Cardiac fibroblast (primary cell): ENCODE data around the gene IGF2.
"Not testable (repeated sequence)": the region's sequence is repeated elsewhere in the genome, so short reads cannot be mapped to it uniquely, and the experiment has no call there.

Source experiments
- DNase-seq, 2 donors: peaks; one replicate each; pipeline versions ENCODE4 v3.0.0 to v3.0.0-alpha.2; 2010; ENCODE audit warnings: low read depth in 2 of 2
- H3K4me3 ChIP-seq, 2 donors: replicated peaks in 1 of 2; 1 replicate in 1 of 2; 2 replicates in 1 of 2; pipeline ENCODE4 v1.5.1; 2011; ENCODE audit warnings: low read depth in 2 of 2, low read length in 2 of 2, mild to moderate bottlenecking in 2 of 2, moderate library complexity in 1 of 2
- CTCF ChIP-seq: IDR thresholded peaks from one replicate; pipeline ENCODE4 v1.5.1; 2011; ENCODE audit warnings: low read depth, mild to moderate bottlenecking, low read length, inconsistent platforms

The IGF2 gene

GRCh38 chr11:2182075-2182474, 42.9 kb upstream of the IGF2 start:
- no peak overlapping the region for H3K4me3 ChIP-seq
- TF ChIP-seq CTCF, result no peak
- DNase-seq, result no peak

GRCh38 chr11:2180789-2181370, 41.7 kb upstream of the IGF2 start:
- H3K4me3 ChIP-seq, result no peak overlapping the region
- peak in 1 of 2 donors; percentile 34 for DNase-seq
- no peak for TF ChIP-seq CTCF

GRCh38 chr11:2180347-2180746, 41.2 kb upstream of the IGF2 start:
- TF ChIP-seq CTCF, result no peak
- H3K4me3 ChIP-seq, result no peak overlapping the region
- no peak for DNase-seq

GRCh38 chr11:2179516-2179915, 40.3 kb upstream of the IGF2 start:
- no peak overlapping the region for H3K4me3 ChIP-seq
- no peak for TF ChIP-seq CTCF

GRCh38 chr11:2178906-2179494, 39.8 kb upstream of the IGF2 start:
- H3K4me3 ChIP-seq, result no peak overlapping the region
- DNase-seq, result peak; percentile 18 to 61

More at GRCh38 chr11:2179516-2179915, 40.3 kb upstream of the IGF2 start:
- DNase-seq, result no peak

GRCh38 chr11:2178055-2178773, 39.0 kb upstream of the IGF2 start:
- not testable (repeated sequence) for H3K4me3 ChIP-seq, DNase-seq

More at GRCh38 chr11:2178906-2179494, 39.8 kb upstream of the IGF2 start:
- TF ChIP-seq CTCF, result no peak

GRCh38 chr11:2177076-2177475, 37.9 kb upstream of the IGF2 start:
- DNase-seq, result no peak
- no peak overlapping the region for H3K4me3 ChIP-seq
- TF ChIP-seq CTCF, result no peak
